Psoas muscle (tissue), 8 donors: ENCODE data around the gene SLC49A4. TPM values are rescaled to one million over a fixed set of nuclear protein-coding genes. Genes with fewer than 3 reads are reported as not detected.

Source experiments
- ATAC-seq, 4 donors: fragments of 200-7000 bp; cut with Tn5 transposase; one replicate each; pipeline ENCODE4 v1.9.1; 2020; ENCODE audit warnings: moderate library complexity in 3 of 4, mild to moderate bottlenecking in 2 of 4
- DNase-seq, 2 donors: peaks; one replicate each; pipeline ENCODE4 v3.0.0-alpha.2; 2020
- H3K27ac ChIP-seq: fragments of 200-600 bp; one replicate; pipeline ENCODE4 v1.8.0; 2022
- H3K27me3 ChIP-seq, 3 donors: fragments of 200-600 bp in 1 of 3; one replicate each; pipeline versions ENCODE4 v1.6.1 to v1.8.0; 2013 to 2022; ENCODE audit warnings: low read length in 2 of 3, mild to moderate bottlenecking in 2 of 3, moderate library complexity in 1 of 3; ENCODE audit not compliant: insufficient read depth in 3 of 3
- H3K36me3 ChIP-seq, 2 donors: fragments of 200-600 bp in 1 of 2; one replicate each; pipeline versions ENCODE4 v1.6.1 to v1.8.0; 2013 to 2022; ENCODE audit warnings: low read depth in 1 of 2, mild to moderate bottlenecking in 1 of 2, moderate library complexity in 1 of 2; ENCODE audit not compliant: insufficient read depth in 1 of 2
- H3K4me1 ChIP-seq: fragments of 200-600 bp; one replicate; pipeline ENCODE4 v1.8.0; 2022
- H3K4me3 ChIP-seq: fragments of 200-600 bp; one replicate; pipeline ENCODE4 v1.8.0; 2022; ENCODE audit warnings: mild to moderate bottlenecking
- H3K9me3 ChIP-seq: fragments of 200-600 bp; one replicate; pipeline ENCODE4 v1.8.0; 2022
- CTCF ChIP-seq: fragments of 200-600 bp; IDR thresholded peaks from one replicate; pipeline ENCODE4 v1.8.0; 2022; ENCODE audit warnings: antibody characterized with exemption
- whole genome bisulfite sequencing, 3 donors: extraction: QIAGEN DNeasy Blood & Tissue Kit; methylation state at CpG; one replicate each; pipeline versions ENCODE4 v1.1.6 to v1.1.7; 2013; 5-methylcytosine and 5-hydroxymethylcytosine counted together
- intact Hi-C, 2 donors: fragments of 100-400 bp; cut with DNase I; formaldehyde crosslinking; loops; one replicate each; pipeline versions ENCODE4 v1.11.0 to v1.14.2; 2022
- polyA plus RNA-seq, 3 donors: library from polyadenylated mRNA; stranded (reverse); fragments of 200-250 nt; gene quantifications; one replicate each; pipeline ENCODE4 v1.2.3, GENCODE V29; 2013
- total RNA-seq, 4 donors: library from RNA; stranded (reverse); fragmentation: NEBNext Ultra II Directional in 2 of 4; extraction: Animal tissue kit (Norgen Biotek cat#: 25700) in 2 of 4; gene quantifications; one replicate each; pipeline versions ENCODE4 v1.2.1 to v1.2.4, GENCODE V29; 2021 to 2023
- donor health status: healthy with polysubstance abuse.
- donor health status: DM: no; HTN: no; CAD: no; lungs with moderate emphysema.
- donor health status: Bipolar disorder and iron deficiency.
- donor health status: healthy.
- donor health status: DM: yes; HTN: yes; CAD: no.
- donor health status: DM: no; HTN: no; CAD: no.
- donor health status: DM: no; HTN: no; CAD: no.
- donor health status: DM: yes; HTN: yes; CAD: no.

SLC49A4 gene
- total and polyA plus RNA-seq, 7 donors: 12.5 to 44.2 (median 21.8) TPM

GRCh38 chr3:122917412-122917811 is 122.5 kb downstream of the SLC49A4 start:
- Histone ChIP-seq H3K4me1 (no peaks in the 10 kb centered on the region), H3K4me3 (no peak overlapping the region), H3K36me3 (no peaks in the 10 kb centered on the region), H3K9me3 (no peaks in the 10 kb centered on the region), H3K27me3 (peaks cover 0 to 25% (median 0%) of the 10 kb centered on the region in 3 donors), H3K27ac (no peak overlapping the region)
- intact Hi-C loops: no loop called here
- 84 to 92% (median 85%) methylated on average over 4 of the region's 4 CpGs for WGBS, 3 donors
- TF ChIP-seq CTCF: no peak
- no peak for DNase-seq
- no peak for ATAC-seq

- intact Hi-C loops: no loop called here
- WGBS, 3 donors: 46 to 50% (median 50%) methylated on average over 5 of the region's 5 CpGs
- ATAC-seq (no peak), DNase-seq (no peak)
- Histone ChIP-seq H3K4me3 (no peak overlapping the region), H3K9me3 (no peaks in the 10 kb centered on the region), H3K27ac (no peak overlapping the region), H3K36me3 (no peaks in the 10 kb centered on the region), H3K4me1 (no peaks in the 10 kb centered on the region), H3K27me3 (peaks cover 0 to 23% (median 0%) of the 10 kb centered on the region in 3 donors)
- TF ChIP-seq CTCF: no peak
These were observed 123.9 kb downstream of the SLC49A4 start for GRCh38 chr3:122918576-122919290.

GRCh38 chr3:122919291-122919610 is 124.4 kb downstream of the SLC49A4 start:
- H3K27me3 ChIP-seq: peaks cover 0 to 23% (median 0%) of the 10 kb centered on the region in 3 donors
- no peak overlapping the region for H3K27ac ChIP-seq
- DNase-seq (no peak), ATAC-seq (no peak)
- no peak for TF ChIP-seq CTCF
- no peaks in the 10 kb centered on the region for H3K36me3 ChIP-seq
- intact Hi-C loops: no loop called here
- H3K4me3 ChIP-seq: no peak overlapping the region
- no peaks in the 10 kb centered on the region for H3K4me1 ChIP-seq
- no peaks in the 10 kb centered on the region for H3K9me3 ChIP-seq
- 69 to 75% (median 73%) methylated on average over 3 of the region's 3 CpGs for WGBS, 3 donors

GRCh38 chr3:122920986-122921385 is 126.1 kb downstream of the SLC49A4 start:
- ATAC-seq: no peak
- intact Hi-C loops: no loop called here
- H3K4me3 ChIP-seq: no peak overlapping the region
- H3K4me1 ChIP-seq: no peaks in the 10 kb centered on the region
- H3K36me3 ChIP-seq: no peaks in the 10 kb centered on the region
- DNase-seq: no peak
- no peak for TF ChIP-seq CTCF
- no peak overlapping the region for H3K27ac ChIP-seq
- H3K9me3 ChIP-seq: no peaks in the 10 kb centered on the region
- WGBS, 3 donors: 67 to 84% (median 80%) methylated on average over 6 of the region's 6 CpGs
- peaks cover 0 to 27% (median 0%) of the 10 kb centered on the region in 3 donors for H3K27me3 ChIP-seq
